Left ventricle myocardium inferior (tissue), 1 donor: ENCODE results near the gene CCDC93. TPM values are rescaled to one million over a fixed set of nuclear protein-coding genes. Genes with fewer than 3 reads are reported as not detected.
A peak's percentile ranks its signal among the peaks of the same experiment; 100 is the strongest.

ENCODE experiments used
- DNase-seq: peaks from one replicate; pipeline ENCODE4 v3.0.0-alpha.2; 2020
- H3K27ac ChIP-seq: fragments of 200-600 bp; replicated peaks from 2 replicates; pipeline ENCODE4 v1.8.0; 2021
- H3K27me3 ChIP-seq: fragments of 200-600 bp; 2 replicates; pipeline ENCODE4 v1.8.0; 2021; ENCODE audit warnings: low read depth
- H3K36me3 ChIP-seq: fragments of 200-600 bp; 2 replicates; pipeline ENCODE4 v1.8.0; 2021
- H3K4me1 ChIP-seq: fragments of 200-600 bp; 2 replicates; pipeline ENCODE4 v1.8.0; 2021
- H3K4me3 ChIP-seq: fragments of 200-600 bp; 2 replicates; pipeline ENCODE4 v1.8.0; 2021; ENCODE audit warnings: mild to moderate bottlenecking, moderate library complexity
- H3K9me3 ChIP-seq: fragments of 200-600 bp; replicated peaks from 2 replicates; pipeline ENCODE4 v1.8.0; 2021
- intact Hi-C: fragments of 100-400 bp; cut with micrococcal nuclease; formaldehyde crosslinking; loops from one replicate; pipeline ENCODE4 v1.11.0; 2022
- total RNA-seq: library from RNA; stranded (reverse); fragmentation: NEBNext Ultra II Directional; extraction: Animal tissue kit (Norgen Biotek cat#: 25700); gene quantifications from one replicate; pipeline ENCODE4 v1.2.1, GENCODE V29; 2021
- TF ChIP-seq, protein P1 (sequence below): fragments of 200-600 bp; IDR thresholded peaks from 2 replicates; pipeline ENCODE4 v1.8.0; 2021; ENCODE audit warnings: antibody characterized with exemption, mild to moderate bottlenecking, borderline replicate concordance
- donor health status: DM: no; HTN: yes; CAD: no; lungs with severe emphysema.

The CCDC93 gene
- total RNA-seq, 1 donor from 2014 or later, result 22.8 TPM

DNA sequence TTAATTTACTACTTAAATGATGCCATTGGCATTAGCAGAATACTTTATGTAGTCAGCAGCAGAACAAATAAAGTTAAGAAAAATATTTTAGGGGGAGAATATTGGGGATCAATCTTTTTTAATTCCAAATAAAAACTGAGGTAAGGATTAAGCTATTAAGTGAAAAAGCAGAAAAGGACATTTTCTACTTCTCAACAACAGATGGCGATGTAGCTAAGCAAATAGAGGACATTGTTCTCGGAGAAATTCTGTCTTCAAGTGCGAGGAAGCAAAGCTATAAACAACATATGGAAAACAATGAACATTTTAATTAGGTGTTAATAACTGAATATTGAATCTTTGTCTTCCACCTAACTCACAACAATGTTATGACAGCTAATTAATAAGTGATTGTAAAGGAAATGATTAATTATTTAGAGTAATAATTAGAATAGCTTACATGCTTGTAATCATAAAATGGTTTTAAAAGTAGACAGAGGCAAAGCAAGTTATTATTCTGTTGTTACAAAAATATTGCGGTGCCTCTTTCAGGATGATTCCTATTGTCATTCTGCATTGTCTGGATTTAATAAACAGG is 32.9 kb upstream of the CCDC93 start:
- Histone ChIP-seq H3K4me3 (no peak overlapping the region), H3K27ac (no peak overlapping the region), H3K36me3 (no peaks in the 10 kb centered on the region), H3K27me3 (peaks cover 92% of the 10 kb centered on the region), H3K9me3 (no peaks in the 10 kb centered on the region), H3K4me1 (no peaks in the 10 kb centered on the region)
- no peak for DNase-seq
- TF ChIP-seq, protein P1, sequence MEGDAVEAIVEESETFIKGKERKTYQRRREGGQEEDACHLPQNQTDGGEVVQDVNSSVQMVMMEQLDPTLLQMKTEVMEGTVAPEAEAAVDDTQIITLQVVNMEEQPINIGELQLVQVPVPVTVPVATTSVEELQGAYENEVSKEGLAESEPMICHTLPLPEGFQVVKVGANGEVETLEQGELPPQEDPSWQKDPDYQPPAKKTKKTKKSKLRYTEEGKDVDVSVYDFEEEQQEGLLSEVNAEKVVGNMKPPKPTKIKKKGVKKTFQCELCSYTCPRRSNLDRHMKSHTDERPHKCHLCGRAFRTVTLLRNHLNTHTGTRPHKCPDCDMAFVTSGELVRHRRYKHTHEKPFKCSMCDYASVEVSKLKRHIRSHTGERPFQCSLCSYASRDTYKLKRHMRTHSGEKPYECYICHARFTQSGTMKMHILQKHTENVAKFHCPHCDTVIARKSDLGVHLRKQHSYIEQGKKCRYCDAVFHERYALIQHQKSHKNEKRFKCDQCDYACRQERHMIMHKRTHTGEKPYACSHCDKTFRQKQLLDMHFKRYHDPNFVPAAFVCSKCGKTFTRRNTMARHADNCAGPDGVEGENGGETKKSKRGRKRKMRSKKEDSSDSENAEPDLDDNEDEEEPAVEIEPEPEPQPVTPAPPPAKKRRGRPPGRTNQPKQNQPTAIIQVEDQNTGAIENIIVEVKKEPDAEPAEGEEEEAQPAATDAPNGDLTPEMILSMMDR, result peak; percentile 68
- intact Hi-C loops, result loop anchor here (10.0 kb wide), 1 partner anchor 808 kb away; no protein-coding TSS in a partner anchor

DNA sequence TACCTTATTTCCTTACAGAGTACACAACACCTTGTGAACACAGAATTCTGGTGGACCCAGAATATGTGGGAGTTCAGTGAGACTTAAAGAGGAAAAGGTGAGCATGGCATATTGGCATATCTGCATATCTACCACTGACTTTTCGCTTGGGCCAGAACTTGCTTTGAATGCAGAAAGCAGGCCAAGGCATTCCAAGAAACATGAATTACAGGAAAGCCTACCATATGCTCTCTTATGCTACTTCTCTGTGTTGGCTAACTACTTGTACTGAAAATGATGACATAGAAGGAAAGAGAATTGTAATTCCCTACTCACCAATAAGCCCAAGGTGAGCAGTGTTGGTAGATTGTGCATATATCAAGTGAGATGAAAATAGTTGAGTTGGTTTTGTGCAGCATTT is 31.4 kb upstream of the CCDC93 start:
- H3K27me3 ChIP-seq, result peaks cover 92% of the 10 kb centered on the region
- intact Hi-C loops, result loop anchor here (10.0 kb wide), 1 partner anchor 810 kb away; no protein-coding TSS in a partner anchor
- no peaks in the 10 kb centered on the region for H3K36me3 ChIP-seq
- no peaks in the 10 kb centered on the region for H3K9me3 ChIP-seq
- no peak overlapping the region for H3K27ac ChIP-seq
- no peak for DNase-seq
- no peaks in the 10 kb centered on the region for H3K4me1 ChIP-seq
- H3K4me3 ChIP-seq, result no peak overlapping the region
- TF ChIP-seq, protein P1, result no peak

DNA sequence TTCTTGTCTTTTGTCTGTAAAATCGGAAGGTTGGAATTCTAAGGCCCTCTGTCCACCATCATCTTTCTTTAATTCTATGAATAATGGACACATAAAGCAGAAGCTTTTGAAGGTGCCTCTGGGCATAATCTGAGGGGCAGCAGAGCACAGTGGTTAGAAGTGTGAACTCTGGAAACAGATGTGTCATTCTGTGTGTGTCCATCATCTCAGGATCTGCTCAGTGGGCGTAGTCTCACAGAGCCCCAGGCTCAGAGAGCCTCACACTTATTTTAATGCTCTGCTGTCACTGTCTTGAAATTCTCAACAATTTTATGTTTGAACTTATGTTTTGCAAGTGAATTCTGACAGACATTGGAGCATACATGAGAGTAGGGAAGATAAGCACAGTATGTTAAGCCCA is 31.0 kb upstream of the CCDC93 start:
- TF ChIP-seq, protein P1, result no peak
- H3K36me3 ChIP-seq, result no peaks in the 10 kb centered on the region
- peaks cover 92% of the 10 kb centered on the region for H3K27me3 ChIP-seq
- intact Hi-C loops, result loop anchor here (10.0 kb wide), 1 partner anchor 810 kb away; no protein-coding TSS in a partner anchor
- H3K27ac ChIP-seq, result no peak overlapping the region
- no peaks in the 10 kb centered on the region for H3K9me3 ChIP-seq
- H3K4me1 ChIP-seq, result no peaks in the 10 kb centered on the region
- no peak for DNase-seq
- no peak overlapping the region for H3K4me3 ChIP-seq

DNA sequence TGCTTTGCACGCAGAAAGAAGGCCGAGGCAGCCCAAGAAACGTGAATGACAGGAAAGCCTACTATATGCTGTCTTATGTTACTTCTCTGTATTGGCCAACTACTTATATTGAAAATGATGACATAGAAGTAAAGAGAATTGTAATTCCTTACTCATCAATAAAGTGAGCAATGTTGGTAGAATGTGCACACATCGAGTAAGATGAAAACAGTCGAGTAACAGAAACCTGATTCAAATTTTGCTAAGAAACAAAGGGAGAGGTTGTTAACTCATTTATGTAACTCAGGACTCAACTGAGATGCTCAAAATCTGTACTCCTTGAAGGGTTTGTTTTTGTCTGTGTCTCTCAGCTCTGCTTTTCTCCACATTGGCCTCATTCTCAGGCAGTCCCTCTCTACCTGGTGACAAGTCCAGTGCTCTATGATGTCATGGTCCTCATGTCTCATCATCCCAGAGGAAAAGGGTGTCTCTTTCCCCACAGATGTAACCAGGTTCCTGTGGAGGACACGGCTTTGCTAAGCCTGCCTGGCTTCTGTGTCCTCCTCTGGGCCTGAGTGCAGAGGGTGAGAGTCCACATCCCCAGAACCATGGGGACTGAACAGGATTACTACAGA is 30.3 kb upstream of the CCDC93 start:
- no peaks in the 10 kb centered on the region for H3K9me3 ChIP-seq
- H3K4me1 ChIP-seq, result no peaks in the 10 kb centered on the region
- intact Hi-C loops, result loop anchor here (10.0 kb wide), 1 partner anchor 811 kb away; no protein-coding TSS in a partner anchor
- TF ChIP-seq, protein P1, result no peak
- H3K27ac ChIP-seq, result no peak overlapping the region
- no peak overlapping the region for H3K4me3 ChIP-seq
- H3K27me3 ChIP-seq, result peaks cover 92% of the 10 kb centered on the region
- H3K36me3 ChIP-seq, result no peaks in the 10 kb centered on the region
- no peak for DNase-seq

DNA sequence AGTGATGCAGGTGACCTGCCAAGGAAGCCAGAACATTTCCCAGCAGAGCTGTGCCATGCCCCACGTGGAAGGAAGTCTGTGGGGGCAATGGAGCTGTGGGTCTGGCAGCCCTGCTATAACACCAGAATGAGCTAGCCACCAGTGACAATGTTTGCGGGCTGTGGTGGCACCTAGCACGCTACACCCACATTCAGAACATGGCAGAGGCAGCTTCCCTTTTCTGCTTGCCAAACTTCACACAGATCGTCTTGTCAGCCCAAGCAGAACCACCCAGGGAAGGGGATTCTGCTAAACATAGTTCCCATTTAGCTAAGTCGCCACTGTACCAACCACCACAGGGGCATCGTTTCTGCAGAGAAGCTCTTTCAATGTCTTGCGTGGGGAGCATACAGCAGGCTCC is 27.0 kb upstream of the CCDC93 start:
- Histone ChIP-seq H3K4me1 (no peaks in the 10 kb centered on the region), H3K4me3 (no peak overlapping the region), H3K36me3 (no peaks in the 10 kb centered on the region), H3K27ac (no peak overlapping the region), H3K27me3 (peaks cover 94% of the 10 kb centered on the region), H3K9me3 (peaks cover 8% of the 10 kb centered on the region)
- TF ChIP-seq, protein P1, result no peak
- intact Hi-C loops, result loop anchor here (10.0 kb wide), 1 partner anchor 814 kb away; no protein-coding TSS in a partner anchor
- DNase-seq, result no peak
